GM13977 (cell line): ENCODE results near the gene ADGRG2.
"Not testable (repeated sequence)": the region's sequence is repeated elsewhere in the genome, so short reads cannot be mapped to it uniquely, and the experiment has no call there.

Experiments used
- DNase-seq: peaks from one replicate; pipeline ENCODE4 v3.0.0; 2012; ENCODE audit warnings: low spot score
- CTCF ChIP-seq: IDR thresholded peaks from 2 replicates; pipeline ENCODE4 v1.5.1; 2012; ENCODE audit warnings: mild to moderate bottlenecking, control low read depth; ENCODE audit not compliant: insufficient read depth; ENCODE audit errors: extremely low read depth, missing control alignments
- in situ Hi-C: fragments of 300-500 bp; cut with MboI; formaldehyde crosslinking; loops from one replicate; pipeline ENCODE4 v1.12.0; 2022; ENCODE audit warnings: low sequenced_read_pairs, low pct_unique_long_range_greater_than_20kb, mixed read lengths, inconsistent platforms; ENCODE audit not compliant: unreplicated experiment

Gene ADGRG2

DNA sequence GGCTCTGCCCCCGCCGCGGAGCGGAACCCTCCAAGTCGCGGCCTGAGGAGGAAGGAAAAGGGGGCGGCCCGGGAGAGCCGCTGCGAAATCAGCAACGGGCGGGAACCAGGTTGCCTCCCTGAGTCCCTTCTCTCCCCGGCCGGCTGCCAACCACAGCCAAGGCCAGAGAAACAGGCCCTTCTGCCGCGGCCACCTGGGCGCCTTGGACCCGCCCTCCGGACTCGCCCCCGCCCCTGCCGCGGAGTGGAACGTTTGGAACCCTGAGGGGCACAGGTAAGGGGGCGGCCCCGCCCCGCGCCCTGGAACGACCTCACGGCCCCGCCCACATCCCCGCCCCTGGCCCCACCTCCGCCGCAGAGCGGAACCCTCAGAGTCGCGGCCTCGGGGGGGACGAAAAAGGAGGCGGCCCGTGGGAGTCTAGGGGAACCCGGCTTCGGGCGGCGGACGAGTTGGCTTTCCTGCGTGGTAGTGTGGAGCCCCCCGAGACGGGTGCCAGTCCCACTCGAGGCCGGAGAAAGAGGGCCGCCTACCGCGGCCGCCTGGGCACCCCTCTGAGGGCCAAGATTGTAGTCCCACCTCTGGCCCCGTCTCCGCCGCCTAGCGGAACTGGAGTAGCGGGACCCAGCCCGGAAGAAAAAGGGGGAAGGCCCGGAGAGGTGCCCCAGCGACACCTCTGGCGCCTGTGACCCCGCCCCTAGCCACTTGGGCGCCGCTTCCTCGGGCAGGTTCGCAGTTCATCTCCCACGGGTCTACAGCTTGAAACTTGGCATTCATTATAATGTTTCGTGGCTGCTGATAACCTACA is 137.7 kb downstream of the ADGRG2 start:
- TF ChIP-seq CTCF = no peak
- DNase-seq = peak; percentile 89
- in situ Hi-C loops = no loop called here

GRCh38 chrX:18983666-18984380 is 138.4 kb downstream of the ADGRG2 start, which contains the start of gene PHKA2:
TSS of gene PHKA2 (minus strand) at chrX:18984114. CDS start at chrX:18983932, 182 bp downstream.
- in situ Hi-C loops = no loop called here
- TF ChIP-seq CTCF = no peak
- peak; percentile 13 for DNase-seq

- no peak for DNase-seq
- TF ChIP-seq CTCF = no peak
- in situ Hi-C loops = no loop called here
Observed at GRCh38 chrX:18981124-18981807, 141.0 kb downstream of the ADGRG2 start.

DNA sequence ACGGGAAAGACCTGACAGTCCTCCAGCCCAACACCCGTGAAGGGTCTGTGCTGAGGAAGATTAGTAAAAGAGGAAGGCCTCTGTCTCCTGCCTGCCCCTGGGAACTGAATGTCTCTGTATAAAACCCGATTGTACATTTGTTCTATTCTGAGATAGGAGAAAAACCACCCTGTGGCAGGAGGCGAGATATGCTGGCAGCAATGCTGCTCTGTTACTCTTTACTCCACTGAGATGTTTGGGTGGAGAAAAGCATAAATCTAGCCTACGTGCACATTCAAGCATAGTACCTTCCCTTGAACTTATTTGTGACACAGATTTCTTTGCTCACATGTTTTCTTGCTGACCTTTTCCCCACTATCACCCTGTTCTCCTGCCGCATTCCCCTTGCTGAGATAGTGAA is 142.0 kb downstream of the ADGRG2 start:
- in situ Hi-C loops, DNase-seq: not testable (repeated sequence)

- in situ Hi-C loops = no loop called here
- DNase-seq = no peak
- TF ChIP-seq CTCF = no peak
Observed at GRCh38 chrX:18974993-18975392, 147.3 kb downstream of the ADGRG2 start.

- no peak for DNase-seq
- in situ Hi-C loops = no loop called here
- no peak for TF ChIP-seq CTCF
Observed at GRCh38 chrX:18973527-18974192, 148.6 kb downstream of the ADGRG2 start.
